B cell (primary cell): ENCODE results near the gene TBC1D14.

ENCODE experiments used
- CTCF ChIP-seq: fragments of 200-600 bp; IDR thresholded peaks from one replicate; pipeline ENCODE4 v1.8.0; 2022; ENCODE audit warnings: antibody characterized with exemption, mild to moderate bottlenecking
- EZH2 ChIP-seq: IDR thresholded peaks from 2 replicates; pipeline ENCODE4 v1.6.1; 2012; ENCODE audit warnings: borderline replicate concordance, low read depth, mild to moderate bottlenecking, moderate library complexity, low read length; ENCODE audit not compliant: insufficient read depth, poor library complexity, severe bottlenecking

GRCh38 chr4:6948134-6948460, 38.5 kb downstream of the TBC1D14 start:
- TF ChIP-seq EZH2: no peak
- no peak for TF ChIP-seq CTCF
